Measurements from ENCODE around the gene SLC10A2. TPM values are rescaled to one million over a fixed set of nuclear protein-coding genes. Genes with fewer than 3 reads are reported as not detected.
"Not testable (repeated sequence)": the region's sequence is repeated elsewhere in the genome, so short reads cannot be mapped to it uniquely, and the experiment has no call there.

The SLC10A2 gene
- total RNA-seq, 4 donors from 2014 or later: 0.13 to 0.16 TPM; not detected in 2

DNA sequence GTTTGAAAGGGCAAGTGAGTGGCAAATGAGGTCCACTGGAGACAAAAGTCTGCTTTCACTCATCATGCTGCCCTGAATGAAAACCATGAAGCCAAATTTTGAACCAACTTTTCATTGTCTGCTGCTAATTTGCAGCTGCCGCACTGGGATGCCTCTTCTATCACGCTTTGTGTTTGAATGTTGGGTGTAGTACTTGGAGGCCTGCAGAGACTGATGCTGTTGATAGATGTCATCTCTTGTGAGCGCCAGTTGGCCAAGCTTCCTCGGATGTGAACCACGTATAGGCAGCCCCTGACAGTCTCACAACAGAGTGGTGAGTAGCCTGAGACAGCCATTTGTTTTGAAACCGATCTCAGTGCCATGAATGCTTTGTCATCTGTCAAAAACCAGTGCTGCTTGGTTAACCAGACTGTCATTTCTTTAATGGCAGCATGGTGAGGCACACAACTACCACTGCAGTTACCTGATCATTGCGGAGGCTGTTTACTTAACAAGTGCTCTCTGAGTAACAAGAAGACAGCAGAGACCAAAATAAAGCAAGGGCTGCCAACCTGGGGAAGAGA, 31.2 kb upstream of the SLC10A2 start:
- Histone ChIP-seq H3K27me3 (no peaks in the 10 kb centered on the region), H3K36me3 (no peaks in the 10 kb centered on the region), H3K4me1 (no peaks in the 10 kb centered on the region), H3K9me3 (peaks cover 13% of the 10 kb centered on the region), H3K4me3 (no peak overlapping the region), H3K27ac (no peak overlapping the region)
- TF ChIP-seq POLR2A (IDR thresholded peaks at IDR 0.05): no peak
- TF ChIP-seq, protein P1, sequence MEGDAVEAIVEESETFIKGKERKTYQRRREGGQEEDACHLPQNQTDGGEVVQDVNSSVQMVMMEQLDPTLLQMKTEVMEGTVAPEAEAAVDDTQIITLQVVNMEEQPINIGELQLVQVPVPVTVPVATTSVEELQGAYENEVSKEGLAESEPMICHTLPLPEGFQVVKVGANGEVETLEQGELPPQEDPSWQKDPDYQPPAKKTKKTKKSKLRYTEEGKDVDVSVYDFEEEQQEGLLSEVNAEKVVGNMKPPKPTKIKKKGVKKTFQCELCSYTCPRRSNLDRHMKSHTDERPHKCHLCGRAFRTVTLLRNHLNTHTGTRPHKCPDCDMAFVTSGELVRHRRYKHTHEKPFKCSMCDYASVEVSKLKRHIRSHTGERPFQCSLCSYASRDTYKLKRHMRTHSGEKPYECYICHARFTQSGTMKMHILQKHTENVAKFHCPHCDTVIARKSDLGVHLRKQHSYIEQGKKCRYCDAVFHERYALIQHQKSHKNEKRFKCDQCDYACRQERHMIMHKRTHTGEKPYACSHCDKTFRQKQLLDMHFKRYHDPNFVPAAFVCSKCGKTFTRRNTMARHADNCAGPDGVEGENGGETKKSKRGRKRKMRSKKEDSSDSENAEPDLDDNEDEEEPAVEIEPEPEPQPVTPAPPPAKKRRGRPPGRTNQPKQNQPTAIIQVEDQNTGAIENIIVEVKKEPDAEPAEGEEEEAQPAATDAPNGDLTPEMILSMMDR (IDR thresholded peaks at IDR 0.05): no peak
- no peak for TF ChIP-seq EP300 (IDR thresholded peaks at IDR 0.05)
- 84% methylated on average over 6 of the region's 7 CpGs for WGBS
- no peak for DNase-seq (ENCODE audit: low spot score in 2 of 2)

DNA sequence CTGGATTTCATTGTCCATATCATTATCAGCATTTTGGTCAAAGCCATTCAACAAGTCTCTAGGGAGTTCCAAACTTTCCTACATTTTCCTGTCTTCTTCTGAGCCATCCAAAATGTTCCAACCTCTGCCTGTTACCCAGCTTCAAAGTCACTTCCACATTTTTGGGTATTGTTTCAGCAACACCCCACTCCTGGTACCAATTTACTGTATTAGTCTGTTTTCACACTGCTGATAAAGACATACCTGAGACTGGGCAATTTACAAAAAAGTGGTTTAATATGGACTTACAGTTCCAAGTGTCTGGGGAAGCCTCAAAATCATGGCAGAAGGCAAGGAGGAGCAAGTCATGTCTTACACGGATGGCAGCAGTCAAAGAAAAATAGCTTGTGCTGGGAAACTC, 27.4 kb upstream of the SLC10A2 start:
- DNase-seq (ENCODE audit: low spot score in 2 of 2); H3K36me3 ChIP-seq; H3K27me3 ChIP-seq; H3K27ac ChIP-seq; H3K4me1 ChIP-seq; H3K4me3 ChIP-seq: not testable (repeated sequence)
- WGBS: 100% methylated on average over 1 of the region's 1 CpG
- peaks cover 14% of the 10 kb centered on the region for H3K9me3 ChIP-seq

DNA sequence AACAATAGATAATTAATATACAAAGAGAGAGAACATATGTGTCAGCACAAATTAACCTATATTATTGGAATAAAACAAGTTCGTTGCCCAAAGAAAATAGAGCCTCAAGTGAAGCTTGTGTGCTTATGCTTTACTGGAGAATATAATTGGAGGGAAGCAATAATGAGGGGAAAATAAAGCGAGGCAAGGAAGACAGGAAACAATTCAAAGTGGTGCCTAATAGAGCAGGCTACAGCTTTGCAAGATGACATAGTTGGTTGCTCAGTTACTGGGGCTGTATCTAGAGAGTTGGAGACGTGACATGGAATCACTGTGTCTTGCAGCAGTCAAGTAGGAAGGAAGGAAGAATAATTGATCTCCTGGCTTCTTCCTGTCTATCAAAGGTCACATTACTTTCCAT, 21.1 kb upstream of the SLC10A2 start:
- TF ChIP-seq, protein P1 (IDR thresholded peaks at IDR 0.05): no peak
- no peak for TF ChIP-seq EP300 (IDR thresholded peaks at IDR 0.05)
- TF ChIP-seq POLR2A (IDR thresholded peaks at IDR 0.05): no peak
- no peak for TF ChIP-seq POLR2AphosphoS5 (IDR thresholded peaks at IDR 0.05)
- no peaks in the 10 kb centered on the region for H3K9me3 ChIP-seq
- H3K4me1 ChIP-seq: no peaks in the 10 kb centered on the region
- WGBS: 69% methylated on average over 3 of the region's 3 CpGs
- no peak overlapping the region for H3K27ac ChIP-seq
- H3K36me3 ChIP-seq: no peaks in the 10 kb centered on the region
- H3K27me3 ChIP-seq: no peaks in the 10 kb centered on the region
- H3K4me3 ChIP-seq: no peak overlapping the region
- no peak for DNase-seq (ENCODE audit: low spot score in 2 of 2)

DNA sequence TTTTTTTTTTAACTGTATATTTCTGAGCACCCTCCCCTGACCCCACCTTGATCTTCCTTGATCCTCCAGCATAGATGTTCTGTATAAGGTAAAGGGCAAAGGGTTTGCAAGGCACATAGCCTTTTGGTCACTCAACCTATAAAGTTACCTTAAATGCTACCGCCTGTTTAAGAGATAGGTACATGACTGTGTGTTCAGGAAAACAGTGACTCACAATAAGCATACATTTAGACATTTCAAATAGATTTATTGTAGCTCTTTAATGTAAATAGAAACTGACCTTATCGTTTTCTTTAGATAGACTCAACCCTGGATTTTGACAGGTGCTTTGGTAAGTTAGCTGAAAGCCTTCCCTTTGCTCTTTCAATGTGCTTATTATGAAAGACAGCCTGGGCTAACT, 15.2 kb upstream of the SLC10A2 start:
- H3K4me3 ChIP-seq: no peak overlapping the region
- H3K9me3 ChIP-seq: no peaks in the 10 kb centered on the region
- no peak overlapping the region for H3K27ac ChIP-seq
- no peaks in the 10 kb centered on the region for H3K36me3 ChIP-seq
- H3K27me3 ChIP-seq: no peaks in the 10 kb centered on the region
- TF ChIP-seq EP300 (IDR thresholded peaks at IDR 0.05) (no peak), POLR2A (IDR thresholded peaks at IDR 0.05) (no peak), POLR2AphosphoS5 (IDR thresholded peaks at IDR 0.05) (no peak)
- TF ChIP-seq, protein P1 (IDR thresholded peaks at IDR 0.05): no peak
- H3K4me1 ChIP-seq: no peaks in the 10 kb centered on the region
- DNase-seq (ENCODE audit: low spot score in 2 of 2): no peak
- 75% methylated on average over 2 of the region's 2 CpGs for WGBS

DNA sequence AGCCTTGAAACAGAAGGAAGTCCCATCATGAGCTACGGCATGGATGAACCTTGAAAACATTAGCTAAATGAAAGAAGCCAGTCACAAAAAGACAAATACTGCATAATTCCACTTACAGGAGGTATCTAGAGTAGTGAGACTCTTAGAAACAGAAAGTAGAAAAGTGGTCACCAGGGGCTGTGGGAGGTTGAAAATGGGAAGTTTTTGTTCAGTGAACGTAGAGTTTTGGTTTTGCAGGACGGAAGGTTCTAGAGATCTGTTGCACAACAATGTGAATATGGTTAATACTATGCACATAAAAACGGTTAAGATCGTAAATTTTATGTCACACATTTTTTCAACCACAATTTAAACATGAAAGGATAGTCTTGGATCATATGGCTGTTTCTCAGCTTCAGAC, 11.9 kb upstream of the SLC10A2 start:
- WGBS: 72% methylated on average over 5 of the region's 5 CpGs

More for the DNA sequence above, 11.9 kb upstream of the SLC10A2 start:
- Histone ChIP-seq H3K27me3 (no peaks in the 10 kb centered on the region), H3K36me3 (no peaks in the 10 kb centered on the region), H3K4me3 (no peak overlapping the region), H3K4me1 (no peaks in the 10 kb centered on the region), H3K27ac (no peak overlapping the region), H3K9me3 (no peaks in the 10 kb centered on the region)
- TF ChIP-seq EP300 (IDR thresholded peaks at IDR 0.05): no peak
- no peak for TF ChIP-seq POLR2AphosphoS5 (IDR thresholded peaks at IDR 0.05)
- TF ChIP-seq POLR2A (IDR thresholded peaks at IDR 0.05): no peak
- TF ChIP-seq, protein P1 (IDR thresholded peaks at IDR 0.05): no peak
- no peak for DNase-seq (ENCODE audit: low spot score in 2 of 2)
